CD14-positive monocyte (primary cell): ENCODE results near the gene AIF1. TPM values are rescaled to one million over a fixed set of nuclear protein-coding genes. Genes with fewer than 3 reads are reported as not detected.

Experiments used
- DNase-seq, 3 donors: peaks; one replicate each; pipeline ENCODE4 v3.0.0-alpha.2; 2011 to 2022
- H2AFZ ChIP-seq: 2 replicates; pipeline ENCODE4 v1.6.0; 2012; ENCODE audit warnings: mild to moderate bottlenecking, low read depth, low read length, inconsistent platforms; ENCODE audit not compliant: insufficient read depth, poor library complexity, severe bottlenecking
- H3K27ac ChIP-seq, 2 donors: 1 replicate in 1 of 2; 2 replicates in 1 of 2; pipeline ENCODE4 v1.5.1; 2012 to 2013; ENCODE audit warnings: low read length in 2 of 2, control low read depth in 1 of 2, inconsistent platforms in 1 of 2, low read depth in 1 of 2, mild to moderate bottlenecking in 1 of 2
- H3K27me3 ChIP-seq, 2 donors: one replicate each; pipeline versions ENCODE4 v1.6.0 to v1.6.1; 2011 to 2013; ENCODE audit warnings: low read length in 2 of 2; ENCODE audit not compliant: control insufficient read depth in 2 of 2, insufficient read depth in 2 of 2
- H3K36me3 ChIP-seq, 2 donors: replicated peaks in 1 of 2; 1 replicate in 1 of 2; 2 replicates in 1 of 2; pipeline versions ENCODE4 v1.5.1 to v1.6.1; 2012 to 2013; ENCODE audit warnings: low read length in 2 of 2, control low read depth in 1 of 2, inconsistent platforms in 1 of 2, mild to moderate bottlenecking in 1 of 2; ENCODE audit not compliant: insufficient read depth in 2 of 2, control insufficient read depth in 1 of 2
- H3K4me1 ChIP-seq, 2 donors: 1 replicate in 1 of 2; 2 replicates in 1 of 2; pipeline versions ENCODE4 v1.5.1 to v1.6.1; 2012 to 2013; ENCODE audit warnings: low read length in 2 of 2, control low read depth in 1 of 2, inconsistent platforms in 1 of 2, mild to moderate bottlenecking in 1 of 2, moderate library complexity in 1 of 2; ENCODE audit not compliant: insufficient read depth in 2 of 2, control insufficient read depth in 1 of 2
- H3K4me2 ChIP-seq: replicated peaks from 2 replicates; pipeline ENCODE3; 2012; ENCODE audit warnings: low read length, moderate library complexity, mild to moderate bottlenecking; ENCODE audit not compliant: poor library complexity, severe bottlenecking; ENCODE audit errors: extremely low read depth
- H3K4me3 ChIP-seq, 3 experiments: fragments of 200-600 bp in 1 of 3; sonication (generic) in 1 of 3; replicated peaks in 1 of 3; 1 replicate in 2 of 3; 2 replicates in 1 of 3; pipeline ENCODE4 v1.5.1; 2011 to 2013; ENCODE audit warnings: low read length in 3 of 3, mild to moderate bottlenecking in 3 of 3, control low read depth in 2 of 3, low read depth in 2 of 3, inconsistent platforms in 1 of 3, moderate library complexity in 1 of 3
- H3K79me2 ChIP-seq: 2 replicates; pipeline ENCODE4 v1.6.0; 2012; ENCODE audit warnings: mild to moderate bottlenecking, control low read depth, inconsistent platforms, low read length, moderate library complexity; ENCODE audit not compliant: insufficient read depth
- H3K9ac ChIP-seq: 2 replicates; pipeline ENCODE4 v1.6.0; 2017; ENCODE audit warnings: low read length, mild to moderate bottlenecking; ENCODE audit not compliant: insufficient read depth, poor library complexity, severe bottlenecking
- H3K9me3 ChIP-seq, 2 donors: replicated peaks in 1 of 2; 1 replicate in 1 of 2; 2 replicates in 1 of 2; pipeline versions ENCODE4 v1.5.1 to v1.6.1; 2012 to 2013; ENCODE audit warnings: low read length in 2 of 2, control low read depth in 1 of 2; ENCODE audit not compliant: control insufficient read depth in 1 of 2, insufficient read depth in 1 of 2
- H4K20me1 ChIP-seq: 2 replicates; pipeline ENCODE4 v1.6.0; 2012; ENCODE audit warnings: mild to moderate bottlenecking, low read length, control low read depth, moderate library complexity; ENCODE audit not compliant: insufficient read depth
- H3K27ac Mint-ChIP-seq, 7 donors: one replicate each; pipeline ENCODE4 v1.8.0; 2020; ENCODE audit warnings: mild to moderate bottlenecking in 7 of 7, mixed read lengths in 7 of 7, moderate library complexity in 6 of 7, inconsistent platforms in 2 of 7
- H3K27me3 Mint-ChIP-seq, 3 donors: one replicate each; pipeline ENCODE4 v1.8.0; 2021 to 2022; ENCODE audit warnings: low read depth in 3 of 3, mild to moderate bottlenecking in 3 of 3, mixed read lengths in 3 of 3, moderate library complexity in 3 of 3, inconsistent platforms in 1 of 3
- H3K36me3 Mint-ChIP-seq, 2 donors: one replicate each; pipeline ENCODE4 v1.8.0; 2020; ENCODE audit warnings: mixed read lengths in 2 of 2, inconsistent platforms in 1 of 2, mild to moderate bottlenecking in 1 of 2
- H3K4me1 Mint-ChIP-seq: one replicate; pipeline ENCODE4 v1.8.0; 2020; ENCODE audit warnings: mild to moderate bottlenecking, mixed read lengths
- H3K4me3 Mint-ChIP-seq, 2 donors: one replicate each; pipeline ENCODE4 v1.8.0; 2020; ENCODE audit warnings: mild to moderate bottlenecking in 2 of 2, mixed read lengths in 2 of 2, moderate library complexity in 1 of 2
- H3K9me3 Mint-ChIP-seq, 7 donors: one replicate each; pipeline ENCODE4 v1.8.0; 2020 to 2022; ENCODE audit warnings: mixed read lengths in 7 of 7, mild to moderate bottlenecking in 6 of 7, moderate library complexity in 6 of 7, inconsistent platforms in 2 of 7
- WGBS: methylation state at CpG from one replicate; pipeline ENCODE4 v1.1.5; 2013; ENCODE audit warnings: missing lambda C conversion rate; ENCODE audit not compliant: insufficient coverage; 5-methylcytosine and 5-hydroxymethylcytosine counted together
- intact Hi-C, 2 donors: fragments of 100-400 bp; cut with micrococcal nuclease; formaldehyde crosslinking; loops; one replicate each; pipeline versions ENCODE4 v1.15.0 to v1.15.1; 2023
- polyA plus RNA-seq, 3 donors: library from polyadenylated mRNA; depleted of rRNA in 1 of 3; unstranded in 2 of 3; stranded (reverse) in 1 of 3; fragments of 300-500 nt in 2 of 3; fragments of >200 nt in 1 of 3; fragmentation: Illumina TruSeq in 2 of 3; gene quantifications; 1 replicate in 2 of 3; 2 replicates in 1 of 3; pipeline ENCODE4 v1.2.3, GENCODE V29; 2012 to 2021
- TF ChIP-seq, protein P1 (sequence below): fragments of 200-600 bp; IDR thresholded peaks from one replicate; pipeline ENCODE4 v1.8.0; 2022; ENCODE audit warnings: antibody characterized with exemption, mild to moderate bottlenecking

The AIF1 gene
- polyA plus RNA-seq, 3 donors, result 952 to 2,310 (median 2,275) TPM

DNA sequence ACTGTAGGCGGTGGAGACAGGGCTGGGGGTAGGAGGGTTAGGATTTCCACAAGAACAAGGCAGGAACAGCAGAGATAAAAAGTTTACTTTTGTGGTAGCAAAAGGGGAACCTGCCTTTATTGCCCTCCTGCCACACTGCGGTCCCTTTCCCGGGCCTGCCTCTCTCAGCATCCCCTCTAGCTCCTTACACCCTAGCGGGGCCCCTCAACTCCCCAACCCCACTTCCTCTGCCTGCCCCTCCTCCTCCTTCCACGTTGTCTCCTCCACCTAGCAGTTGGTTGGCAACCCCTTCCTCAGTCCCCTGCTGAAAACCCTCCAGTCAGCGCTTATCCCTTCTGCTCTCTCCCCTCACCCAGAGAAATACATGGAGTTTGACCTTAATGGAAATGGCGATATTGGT is 714 bp downstream of the AIF1 start:
- WGBS, result 0% methylated on average over 5 of the region's 7 CpGs
- peak in 2 of 3 donors; percentile 46 to 51 for DNase-seq
- Histone ChIP-seq H3K9me3 (no peaks in the 10 kb centered on the region), H3K4me1 (peaks cover 47 to 66% of the 10 kb centered on the region in 2 donors), H3K36me3 (peaks cover 4 to 11% of the 10 kb centered on the region in 2 donors), H3K27me3 (no peaks in the 10 kb centered on the region), H3K27ac (peak overlapping the region; percentile 78 to 86), H2AFZ (peak overlapping the region; percentile 72), H3K79me2 (peaks cover 48% of the 10 kb centered on the region), H3K9ac (peak overlapping the region; percentile 74), H4K20me1 (peaks cover 10% of the 10 kb centered on the region), H3K4me2 (peak overlapping the region; percentile 99), H3K4me3 (peak overlapping the region; percentile 75 to 99 (median 93))
- H3K27me3 Mint-ChIP-seq, result no peaks in the 10 kb centered on the region
- peaks cover 0 to 1% (median 0%) of the 10 kb centered on the region in 7 donors for H3K9me3 Mint-ChIP-seq
- peak overlapping the region; percentile 91 to 96 for H3K4me3 Mint-ChIP-seq
- intact Hi-C loops, result no loop called here
- TF ChIP-seq, protein P1, sequence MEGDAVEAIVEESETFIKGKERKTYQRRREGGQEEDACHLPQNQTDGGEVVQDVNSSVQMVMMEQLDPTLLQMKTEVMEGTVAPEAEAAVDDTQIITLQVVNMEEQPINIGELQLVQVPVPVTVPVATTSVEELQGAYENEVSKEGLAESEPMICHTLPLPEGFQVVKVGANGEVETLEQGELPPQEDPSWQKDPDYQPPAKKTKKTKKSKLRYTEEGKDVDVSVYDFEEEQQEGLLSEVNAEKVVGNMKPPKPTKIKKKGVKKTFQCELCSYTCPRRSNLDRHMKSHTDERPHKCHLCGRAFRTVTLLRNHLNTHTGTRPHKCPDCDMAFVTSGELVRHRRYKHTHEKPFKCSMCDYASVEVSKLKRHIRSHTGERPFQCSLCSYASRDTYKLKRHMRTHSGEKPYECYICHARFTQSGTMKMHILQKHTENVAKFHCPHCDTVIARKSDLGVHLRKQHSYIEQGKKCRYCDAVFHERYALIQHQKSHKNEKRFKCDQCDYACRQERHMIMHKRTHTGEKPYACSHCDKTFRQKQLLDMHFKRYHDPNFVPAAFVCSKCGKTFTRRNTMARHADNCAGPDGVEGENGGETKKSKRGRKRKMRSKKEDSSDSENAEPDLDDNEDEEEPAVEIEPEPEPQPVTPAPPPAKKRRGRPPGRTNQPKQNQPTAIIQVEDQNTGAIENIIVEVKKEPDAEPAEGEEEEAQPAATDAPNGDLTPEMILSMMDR, result no peak
- H3K27ac Mint-ChIP-seq, result peak overlapping the region; percentile 87 to 96 (median 94)
- H3K36me3 Mint-ChIP-seq, result peaks cover 12 to 25% of the 10 kb centered on the region in 2 donors
- peaks cover 61% of the 10 kb centered on the region for H3K4me1 Mint-ChIP-seq

DNA sequence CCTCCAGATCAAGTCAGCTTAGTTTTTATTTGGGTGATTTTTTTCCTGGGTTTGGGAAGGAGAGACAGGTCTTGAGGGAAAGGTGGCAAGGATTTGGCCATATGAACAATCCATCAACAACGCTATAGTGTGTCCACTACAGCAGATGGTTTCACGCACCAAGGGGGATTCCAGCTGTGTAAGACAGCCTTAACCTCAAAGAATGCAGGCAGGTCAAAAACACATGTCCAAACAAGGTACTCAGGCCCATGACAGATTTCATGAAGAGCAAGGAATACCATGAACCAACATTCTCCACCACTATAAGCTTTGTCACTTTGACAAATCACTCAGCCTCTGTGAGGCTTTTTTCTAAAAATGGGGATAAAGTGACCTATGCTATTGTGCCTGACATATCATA is 2.0 kb downstream of the AIF1 start:
- H3K9me3 Mint-ChIP-seq, result peaks cover 0 to 1% (median 0%) of the 10 kb centered on the region in 7 donors
- Histone ChIP-seq H3K36me3 (peaks cover 4 to 11% of the 10 kb centered on the region in 2 donors), H3K4me2 (peak overlapping the region; percentile 99), H3K4me1 (peaks cover 54 to 71% of the 10 kb centered on the region in 2 donors), H2AFZ (no peak overlapping the region), H3K27ac (peak overlapping the region in 1 of 2 donors; percentile 86), H3K9ac (no peak overlapping the region), H4K20me1 (peaks cover 10% of the 10 kb centered on the region), H3K27me3 (no peaks in the 10 kb centered on the region), H3K4me3 (peak overlapping the region in 1 of 3 experiments; percentile 99), H3K79me2 (peaks cover 61% of the 10 kb centered on the region), H3K9me3 (no peaks in the 10 kb centered on the region)
- 83% methylated on average over 1 of the region's 2 CpGs for WGBS
- H3K27ac Mint-ChIP-seq, result peak overlapping the region in 6 of 7 donors; percentile 81 to 96 (median 94)
- no peak for DNase-seq
- H3K36me3 Mint-ChIP-seq, result peaks cover 12 to 25% of the 10 kb centered on the region in 2 donors
- TF ChIP-seq, protein P1, result no peak
- peak overlapping the region; percentile 91 to 96 for H3K4me3 Mint-ChIP-seq
- H3K27me3 Mint-ChIP-seq, result no peaks in the 10 kb centered on the region
- intact Hi-C loops, result no loop called here
- peaks cover 65% of the 10 kb centered on the region for H3K4me1 Mint-ChIP-seq
